GM19468 (cell line): ENCODE measurements around the gene DNASE2.
A peak's percentile ranks its signal among the peaks of the same experiment; 100 is the strongest.
"Not testable (repeated sequence)": the region's sequence is repeated elsewhere in the genome, so short reads cannot be mapped to it uniquely, and the experiment has no call there.

Experiments used
- ATAC-seq: cut with Tn5 transposase; IDR thresholded peaks from one replicate; pipeline ENCODE4 v1.9.1; 2021; ENCODE audit warnings: mild to moderate bottlenecking, moderate library complexity, moderate number of reproducible peaks; ENCODE audit not compliant: unreplicated experiment; ENCODE audit errors: extremely low read depth

The DNASE2 gene, protein sequence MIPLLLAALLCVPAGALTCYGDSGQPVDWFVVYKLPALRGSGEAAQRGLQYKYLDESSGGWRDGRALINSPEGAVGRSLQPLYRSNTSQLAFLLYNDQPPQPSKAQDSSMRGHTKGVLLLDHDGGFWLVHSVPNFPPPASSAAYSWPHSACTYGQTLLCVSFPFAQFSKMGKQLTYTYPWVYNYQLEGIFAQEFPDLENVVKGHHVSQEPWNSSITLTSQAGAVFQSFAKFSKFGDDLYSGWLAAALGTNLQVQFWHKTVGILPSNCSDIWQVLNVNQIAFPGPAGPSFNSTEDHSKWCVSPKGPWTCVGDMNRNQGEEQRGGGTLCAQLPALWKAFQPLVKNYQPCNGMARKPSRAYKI

DNA sequence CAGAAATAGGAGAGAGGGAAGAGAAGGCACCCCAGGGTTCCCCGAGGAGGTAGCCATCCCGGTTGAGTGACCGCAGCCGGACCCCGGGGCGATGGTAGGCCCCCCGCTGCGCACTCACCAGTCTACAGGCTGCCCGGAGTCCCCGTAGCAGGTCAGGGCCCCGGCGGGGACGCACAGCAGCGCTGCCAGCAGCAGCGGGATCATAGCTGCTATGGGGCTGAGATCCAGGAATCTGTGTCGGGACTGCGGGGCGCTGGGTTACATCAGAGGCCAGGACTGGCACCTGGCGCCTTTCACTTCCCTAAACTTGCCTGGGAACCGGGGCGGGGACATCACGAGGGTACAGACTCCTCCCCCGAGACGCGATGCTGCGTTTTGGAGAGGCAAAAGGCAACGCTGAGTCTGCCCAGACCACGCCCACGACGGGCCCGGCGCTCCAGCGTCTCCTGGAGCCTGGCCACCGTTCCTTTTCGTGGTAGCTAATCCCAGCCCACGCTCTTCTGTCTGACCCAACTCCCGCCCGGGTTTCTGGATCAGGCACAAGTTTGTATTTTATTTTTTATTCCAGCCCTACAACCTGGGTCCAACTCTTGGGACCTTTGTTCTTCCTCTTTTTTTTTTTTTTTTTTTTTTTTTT lies at the start of gene DNASE2:
DNASE2 (minus strand) TSS at position 278 of the 637 bp plus-strand sequence; CDS start at position 204, 74 bp downstream.
- peak; percentile 22 for ATAC-seq

DNA sequence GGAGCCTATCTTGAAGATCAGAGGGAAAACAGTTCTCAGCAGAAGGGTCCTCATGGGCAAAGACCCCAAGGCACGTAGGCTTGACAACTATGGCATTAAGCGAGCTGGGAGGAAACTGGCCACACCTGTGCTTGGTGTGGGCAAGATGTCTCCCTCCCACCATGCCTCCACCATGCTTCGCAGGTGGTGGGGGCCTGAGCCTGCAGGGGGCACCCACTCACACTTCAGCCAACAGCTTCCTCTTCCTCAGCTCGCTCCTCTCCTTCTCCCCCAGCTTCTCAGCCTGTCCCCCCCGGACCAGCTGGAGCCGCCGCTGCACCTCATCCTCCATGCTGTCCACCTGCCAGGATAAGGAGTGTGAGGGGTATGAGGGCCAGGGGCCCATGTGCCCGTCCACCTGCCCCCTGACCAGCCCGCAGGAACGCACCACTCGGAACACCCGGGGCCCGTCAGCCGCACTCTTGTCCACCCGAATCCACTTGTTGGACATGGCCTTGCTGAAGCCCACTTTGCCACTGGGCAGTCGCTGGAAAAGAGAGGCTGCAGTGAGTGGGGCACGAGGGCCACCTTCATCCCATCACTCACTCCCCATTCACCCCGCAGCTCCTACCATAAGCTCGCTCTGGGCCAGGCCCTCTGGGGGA lies 48.9 kb upstream of the DNASE2 start:
- ATAC-seq: no peak

DNA sequence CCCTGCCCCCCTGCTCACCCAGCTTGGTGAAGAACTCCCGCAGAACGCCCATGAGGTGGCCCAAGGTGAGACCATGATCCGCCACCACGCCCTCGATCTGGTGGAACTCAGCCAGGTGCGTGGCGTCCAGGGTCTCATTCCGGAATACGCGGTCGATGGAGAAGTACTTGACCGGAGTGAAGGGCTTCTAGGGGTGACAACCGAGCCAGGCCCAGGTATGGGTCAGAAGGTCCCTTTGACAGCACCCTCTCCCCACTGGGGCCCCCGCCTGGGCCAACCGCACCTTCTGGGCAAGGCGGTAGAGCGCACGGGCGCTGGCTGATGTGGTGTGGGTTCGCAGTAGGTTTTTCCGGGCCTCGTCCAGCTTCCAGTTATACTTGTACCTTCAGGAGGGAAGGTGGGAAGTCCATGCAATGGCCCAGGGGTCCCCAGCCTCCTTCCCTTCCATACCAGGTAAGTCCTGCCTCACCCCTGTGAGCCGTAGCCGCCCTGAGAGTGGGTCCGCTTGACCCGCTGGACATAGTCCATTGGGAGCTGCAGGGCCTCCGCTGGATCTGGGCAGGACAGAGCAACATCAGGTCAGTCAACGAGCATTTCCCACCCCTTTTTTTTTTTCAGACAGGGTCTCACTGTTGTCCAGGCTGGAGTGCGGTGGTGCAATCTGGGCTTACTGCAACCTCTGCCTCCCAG lies 43.5 kb upstream of the DNASE2 start:
- no peak for ATAC-seq

DNA sequence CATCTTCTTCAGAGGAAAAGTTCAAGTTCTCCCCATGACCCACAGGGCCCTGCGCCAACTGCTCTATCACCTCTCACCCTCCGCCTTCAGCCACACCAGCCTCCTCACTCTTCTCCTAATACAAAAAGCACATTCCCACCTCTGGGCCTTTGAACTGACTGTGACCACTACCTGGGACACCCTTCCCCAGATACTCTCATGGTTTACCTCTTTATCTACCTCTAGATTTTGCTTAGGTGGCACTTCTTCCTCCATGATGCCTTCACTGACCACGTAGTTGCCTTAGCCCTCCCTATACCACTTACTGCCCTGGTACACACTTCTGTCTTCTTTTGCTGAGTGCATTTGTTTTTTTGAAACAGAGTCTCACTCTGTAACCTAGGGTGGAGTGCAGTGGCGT lies 41.7 kb upstream of the DNASE2 start:
- ATAC-seq: no peak

DNA sequence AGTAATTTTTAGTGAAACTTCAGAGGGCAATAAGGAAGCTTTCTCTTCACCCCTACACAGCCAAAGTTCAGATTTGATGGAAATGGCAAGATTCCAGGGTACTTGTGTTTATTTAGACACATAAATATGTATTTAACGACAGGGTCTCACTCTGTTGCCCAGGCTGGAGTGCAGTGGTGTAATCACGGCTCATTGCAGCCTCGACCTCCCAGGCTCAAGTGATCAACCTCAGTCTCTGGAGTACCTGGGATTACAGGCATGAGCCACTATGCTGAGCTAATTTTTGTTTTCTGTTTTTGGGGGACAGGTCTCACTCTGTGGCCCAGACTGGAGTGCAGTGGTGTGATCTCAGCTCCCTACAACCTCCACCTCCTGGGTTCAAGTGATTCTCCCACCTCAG lies 39.8 kb upstream of the DNASE2 start:
- no peak for ATAC-seq

DNA sequence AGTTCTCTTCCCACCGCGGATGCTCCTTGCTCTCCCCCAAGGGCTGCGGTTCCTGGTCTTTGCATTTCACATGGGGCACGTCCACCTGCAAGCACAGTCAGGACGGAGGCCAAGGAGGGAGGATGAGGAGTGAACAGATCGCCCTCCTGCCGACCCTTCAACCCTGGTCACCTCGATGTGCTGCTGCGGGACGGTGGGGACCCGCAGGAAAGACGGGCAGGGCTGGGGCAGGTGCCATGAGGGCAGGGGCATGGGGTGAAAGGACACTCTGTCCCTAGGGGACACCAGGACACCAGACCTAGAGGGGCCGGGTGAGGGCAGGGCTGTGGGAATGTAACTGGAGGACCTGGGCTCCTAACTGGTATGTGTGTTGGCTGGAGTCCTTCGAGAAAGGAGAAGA lies 37.0 kb upstream of the DNASE2 start:
- ATAC-seq: no peak

DNA sequence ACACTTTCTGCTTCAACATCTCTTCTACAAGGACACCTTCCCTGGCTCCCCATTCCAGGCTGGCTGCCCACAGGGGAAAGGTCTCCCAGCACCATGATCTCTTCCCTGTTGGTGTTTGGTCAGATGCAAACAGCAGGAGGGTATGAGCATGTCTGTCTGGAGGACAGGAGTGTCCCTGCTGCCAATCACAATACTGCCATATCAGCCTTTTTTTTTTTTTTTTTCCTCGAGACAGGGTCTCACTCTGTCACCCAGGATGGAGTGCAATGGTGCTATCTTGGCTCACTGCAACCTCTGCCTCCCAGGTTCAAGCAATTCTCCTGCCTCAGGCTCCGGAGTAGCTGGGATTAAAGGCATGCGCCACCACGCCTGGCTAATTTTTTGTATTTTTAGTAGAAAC lies 34.6 kb upstream of the DNASE2 start:
- ATAC-seq: not testable (repeated sequence)

DNA sequence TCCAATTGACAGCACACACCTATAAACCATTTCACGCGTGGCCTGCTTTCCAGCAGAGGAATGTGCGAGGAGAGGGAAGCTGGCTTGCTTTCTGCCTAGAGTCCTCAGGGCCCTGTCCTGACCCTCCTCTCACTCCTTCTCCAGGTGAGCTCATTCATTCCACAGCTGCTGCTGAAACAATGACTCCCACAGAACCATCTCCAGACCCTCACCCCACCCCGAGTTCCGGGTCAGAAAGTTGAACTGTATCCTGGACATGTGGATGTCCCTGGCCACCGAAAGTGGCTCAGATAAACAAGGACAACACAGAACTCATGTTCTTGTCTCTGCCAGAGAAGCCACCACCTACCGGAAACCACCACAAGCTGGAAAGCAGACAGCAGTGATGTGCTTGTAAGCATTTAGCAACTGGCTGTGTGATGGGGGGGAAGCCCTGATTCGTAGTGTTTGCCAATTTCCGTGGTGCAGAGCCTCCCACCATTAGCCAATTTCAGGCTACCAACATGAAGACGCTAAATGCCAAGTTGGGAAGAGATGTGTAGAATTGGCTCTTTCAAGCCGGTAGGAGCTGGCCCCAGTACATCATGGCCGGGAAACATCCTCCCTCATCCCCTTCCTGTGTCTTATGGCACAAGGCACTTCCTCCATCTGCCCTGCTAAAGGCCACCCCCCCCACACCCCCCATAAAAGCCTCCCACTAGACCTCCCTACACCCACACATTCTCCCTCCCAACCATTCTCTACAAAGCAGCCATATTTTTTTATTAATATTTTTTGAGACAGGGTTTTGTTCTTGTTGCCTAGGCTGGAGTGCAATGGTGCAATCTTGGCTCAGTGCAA lies 32.8 kb upstream of the DNASE2 start:
- ATAC-seq: no peak

DNA sequence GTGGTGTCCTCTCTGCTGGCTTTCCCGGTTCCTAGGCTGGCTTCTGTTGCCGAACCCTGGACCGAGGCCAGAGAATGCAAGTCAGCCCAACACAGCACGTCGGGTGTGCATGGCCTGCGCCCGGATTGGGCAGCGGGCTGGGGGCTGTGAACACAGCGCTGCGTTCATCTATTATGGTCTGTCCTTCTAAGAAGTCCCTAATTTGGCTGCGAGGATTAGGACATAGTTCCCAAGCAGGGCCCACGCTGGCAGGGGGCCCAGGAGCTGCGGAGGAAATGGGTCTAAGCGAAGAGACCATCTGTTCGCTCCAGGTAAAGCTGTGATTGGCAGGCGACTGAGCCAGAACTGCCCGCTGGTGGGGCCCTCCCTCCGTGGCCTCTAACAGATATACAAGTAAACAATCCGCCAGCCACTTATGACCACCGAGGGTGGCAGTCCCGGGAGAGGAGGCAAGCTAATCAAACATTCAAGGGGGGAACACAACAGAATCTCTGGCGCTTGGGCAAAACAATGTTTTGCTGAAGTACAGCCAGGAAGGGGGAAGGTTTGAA lies 31.8 kb upstream of the DNASE2 start:
- no peak for ATAC-seq

DNA sequence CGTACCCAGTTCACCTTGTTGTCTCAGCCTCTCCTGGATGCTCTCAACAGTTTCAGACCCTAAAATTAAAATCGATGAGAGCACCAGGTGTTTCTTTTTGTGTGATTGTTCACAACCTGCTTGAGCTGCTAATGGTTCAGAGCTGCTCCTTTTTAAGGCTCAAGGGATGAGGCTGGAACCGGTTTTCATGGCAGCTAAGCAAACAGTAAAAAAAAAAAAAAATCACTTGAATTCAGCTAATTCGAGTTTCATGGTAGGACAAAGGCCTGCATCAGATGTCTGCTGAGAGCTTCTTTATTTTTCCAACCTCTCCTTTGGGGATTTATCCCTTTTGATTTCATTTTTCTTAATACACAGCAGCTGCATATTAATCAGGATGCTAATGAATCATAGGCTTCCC lies 31.3 kb upstream of the DNASE2 start:
- ATAC-seq: no peak

DNA sequence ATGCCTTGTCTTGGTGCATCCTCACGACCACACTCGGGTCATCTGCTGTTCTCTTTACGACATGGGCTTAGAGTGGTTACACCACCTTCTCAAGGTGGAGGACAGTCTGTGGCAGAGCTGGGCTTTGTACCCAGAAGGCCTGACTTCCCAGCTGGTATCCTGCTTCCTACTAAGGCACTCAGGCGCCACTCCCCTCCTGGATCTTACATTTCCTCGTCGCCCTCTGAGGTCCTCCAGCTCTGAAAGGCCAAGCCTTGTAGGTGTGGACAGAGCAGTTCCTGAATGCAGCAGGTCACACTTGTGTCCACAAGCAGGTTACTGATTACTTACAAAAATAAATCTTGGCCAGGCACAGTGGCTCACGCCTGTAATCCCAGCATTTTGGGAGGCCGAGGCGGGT lies 25.9 kb upstream of the DNASE2 start:
- ATAC-seq: no peak

DNA sequence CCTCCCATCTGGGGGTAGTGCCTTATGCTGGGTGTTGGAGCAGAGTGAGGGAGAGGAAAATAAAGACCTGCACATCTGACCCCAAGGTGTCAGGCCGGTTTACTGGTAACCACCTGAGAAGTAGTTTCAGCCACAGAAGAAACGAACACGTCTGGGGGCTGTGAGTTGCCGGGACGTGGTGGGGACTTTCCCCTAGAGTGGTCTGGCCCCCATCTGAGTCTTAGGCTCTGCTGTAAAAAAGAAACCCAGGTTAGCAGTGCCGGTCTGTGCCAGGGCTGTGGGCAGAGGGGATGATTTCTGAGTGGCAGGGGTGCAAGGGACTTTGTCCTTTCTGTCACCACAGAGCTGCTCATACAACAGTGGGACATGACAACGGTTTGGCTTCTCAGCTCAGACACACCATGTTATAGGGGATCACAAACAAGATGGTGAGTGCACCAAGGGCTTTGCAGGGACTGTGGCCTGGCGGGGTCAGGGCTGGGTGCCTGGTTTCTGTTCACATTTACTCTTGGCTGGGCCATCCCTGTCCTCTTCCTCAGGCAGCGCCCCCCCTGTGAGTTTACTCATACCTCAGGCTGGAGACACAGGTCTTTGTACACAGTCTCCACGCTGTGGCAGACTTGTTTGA lies 18.8 kb upstream of the DNASE2 start:
- ATAC-seq: peak; percentile 54

DNA sequence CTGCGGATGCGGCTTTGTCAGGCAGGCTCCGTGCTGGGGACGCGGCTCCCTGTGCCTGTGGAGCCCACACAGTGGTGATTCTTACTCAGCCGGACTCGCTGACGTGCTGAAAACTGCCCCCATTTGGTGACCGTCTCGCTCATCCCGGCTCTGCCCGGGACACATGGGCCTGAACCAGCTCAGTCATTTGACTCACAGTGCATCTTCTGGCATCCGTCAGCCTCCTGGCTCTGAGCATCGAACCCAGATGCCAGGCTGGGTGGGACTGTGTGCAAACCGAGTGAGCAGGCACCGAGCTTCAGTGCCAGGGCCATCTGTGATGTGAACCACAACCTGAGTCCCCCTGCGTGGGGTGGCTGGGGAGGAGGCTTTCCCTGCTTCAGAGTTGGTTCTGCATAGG lies 15.2 kb upstream of the DNASE2 start:
- ATAC-seq: no peak

DNA sequence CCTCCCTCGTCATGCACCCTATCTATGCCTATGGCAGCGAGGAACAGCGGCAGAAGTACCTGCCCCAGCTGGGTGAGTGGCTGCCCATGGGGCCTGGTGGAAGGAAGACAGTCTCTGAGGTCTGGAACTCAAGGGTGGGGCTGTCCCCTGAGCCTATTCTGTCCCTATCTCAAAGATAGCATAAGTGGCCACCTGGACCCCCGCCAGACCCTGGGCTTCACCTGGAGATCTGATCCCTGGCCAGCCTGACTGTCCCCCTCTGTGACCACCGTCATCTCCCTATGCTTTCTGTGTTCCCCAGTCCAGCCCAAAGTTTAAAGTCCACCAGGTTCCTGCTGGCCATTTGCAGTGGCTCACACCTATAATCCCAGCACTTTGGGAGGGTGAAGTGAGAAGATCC lies 12.3 kb upstream of the DNASE2 start:
- no peak for ATAC-seq

DNA sequence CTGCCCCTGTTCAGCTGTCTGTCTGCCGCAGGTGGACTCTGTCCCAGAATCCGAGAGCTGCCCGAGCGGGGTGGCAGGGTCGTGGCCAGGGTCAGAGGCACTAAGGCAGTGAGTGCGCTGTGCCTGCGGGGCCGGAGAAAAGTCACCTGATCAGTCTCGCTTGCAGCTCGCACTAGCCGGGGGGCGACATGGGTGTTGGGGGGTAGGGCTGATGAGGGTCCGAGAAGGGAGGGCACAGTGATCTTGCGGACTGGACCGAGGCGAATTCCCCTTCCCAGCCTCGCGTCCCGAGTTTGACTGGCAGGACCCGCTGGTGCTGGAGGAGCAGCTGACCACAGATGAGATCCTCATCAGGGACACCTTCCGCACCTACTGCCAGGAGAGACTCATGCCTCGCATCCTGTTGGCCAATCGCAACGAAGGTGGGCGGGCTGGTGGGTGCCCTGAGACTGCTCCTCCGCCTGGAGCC lies 10.3 kb upstream of the DNASE2 start:
- ATAC-seq: no peak

DNA sequence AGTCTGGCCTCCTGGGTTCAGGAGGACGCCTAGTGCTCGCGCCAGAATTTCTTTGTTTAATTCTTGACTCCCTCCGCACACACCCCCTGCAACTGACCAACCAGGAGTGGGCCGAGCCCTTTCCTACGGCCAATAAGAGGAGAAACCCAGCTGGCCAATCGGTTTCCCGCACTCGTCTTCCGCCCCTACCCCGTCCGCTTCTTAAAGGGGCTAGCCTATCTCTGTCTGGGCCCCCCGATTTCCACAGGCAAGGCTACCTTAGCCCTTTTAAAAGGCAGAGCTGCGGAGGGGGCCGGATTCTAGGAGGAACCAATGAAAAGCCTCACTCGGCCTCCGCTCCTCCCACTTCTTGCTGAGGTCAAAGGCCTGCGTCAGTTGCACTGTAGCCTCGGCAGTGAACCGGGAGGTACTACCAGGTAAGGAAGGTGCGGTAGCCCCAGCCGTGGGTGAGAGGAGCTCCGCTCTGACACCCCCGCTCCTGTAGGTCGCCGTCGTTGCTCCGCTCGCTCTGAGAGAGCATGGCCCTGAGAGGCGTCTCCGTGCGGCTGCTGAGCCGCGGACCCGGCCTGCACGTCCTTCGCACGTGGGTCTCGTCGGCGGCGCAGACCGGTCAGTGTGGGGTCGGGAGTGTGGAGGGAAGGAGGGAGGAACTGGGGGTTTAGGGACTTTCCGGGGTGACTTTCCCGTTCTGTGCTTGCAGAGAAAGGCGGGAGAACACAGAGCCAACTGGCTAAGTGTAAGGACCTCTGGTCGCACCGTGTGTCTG lies 9.7 kb upstream of the DNASE2 start, which contains the start of gene GCDH:
GCDH (plus strand) TSS at position 374 of the 766 bp plus-strand sequence; CDS start at position 519, 145 bp downstream.
- ATAC-seq: peak; percentile 60

DNA sequence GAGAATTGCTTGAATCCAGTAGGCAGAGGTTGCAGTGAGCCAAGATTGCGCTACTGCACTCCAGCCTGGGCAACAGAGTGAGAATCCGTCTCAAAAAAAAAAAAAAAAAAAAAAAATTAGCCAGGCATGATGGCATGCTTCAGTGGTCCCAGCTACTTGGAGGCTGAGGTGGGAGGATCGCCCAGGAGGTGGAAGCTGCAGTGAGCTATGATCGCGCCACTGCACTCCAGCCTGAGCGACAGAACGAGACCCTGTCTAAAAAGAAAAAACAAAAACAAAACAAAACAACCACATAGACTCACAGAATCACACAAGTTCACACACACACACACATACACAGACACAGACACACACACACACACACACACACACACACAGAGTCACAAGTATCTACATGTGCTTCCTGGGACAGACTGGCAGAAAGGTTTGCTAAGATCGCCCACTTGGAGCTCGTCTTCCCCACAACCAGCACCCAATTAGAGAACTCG lies 9.1 kb upstream of the DNASE2 start:
- ATAC-seq: not testable (repeated sequence)

DNA sequence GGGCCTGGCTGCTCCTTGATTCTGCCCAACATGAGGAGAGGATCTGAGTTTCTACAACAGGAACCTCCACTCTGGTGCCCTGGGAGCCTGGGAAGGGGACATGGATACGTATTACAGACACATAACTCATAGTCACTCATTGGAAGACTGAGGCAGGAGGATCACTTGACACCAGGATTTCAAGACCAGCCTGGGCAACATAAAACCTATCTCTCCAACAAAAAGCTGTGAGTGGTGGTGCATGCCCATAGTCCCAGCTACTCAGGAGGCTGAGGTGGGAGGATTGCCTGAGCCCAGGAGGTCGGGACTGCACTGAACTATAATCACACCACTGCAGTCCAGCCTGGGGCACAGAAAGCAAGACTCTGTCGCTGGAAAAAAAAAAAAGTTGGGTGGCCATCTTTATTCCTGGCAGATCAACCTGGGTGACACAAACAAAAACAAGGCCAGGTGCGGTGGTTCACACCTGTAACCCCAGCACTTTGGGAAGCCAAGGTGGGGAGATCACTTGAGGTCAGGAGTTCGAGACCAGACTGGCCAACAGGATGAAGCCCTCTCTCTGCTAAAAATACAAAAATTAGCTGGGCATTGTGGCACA lies 6.9 kb upstream of the DNASE2 start:
- ATAC-seq: no peak
